ENCODE data around the gene GRAMD1A.

The GRAMD1A gene

GRCh38 chr19:35051796-35052195 lies 51.7 kb downstream of the GRAMD1A start:
- DNase-seq (ENCODE audit: low spot score), result no peak
- no peak for TF ChIP-seq CTCF (IDR thresholded peaks at IDR 0.05; ENCODE audit: borderline replicate concordance, control extremely low read depth, extremely low read depth, insufficient read depth, missing control alignments)
- in situ Hi-C loops (cut with MboI; ENCODE audit: low sequenced_read_pairs, unreplicated experiment), result no loop called here

- in situ Hi-C loops (cut with MboI; ENCODE audit: low sequenced_read_pairs, unreplicated experiment), result no loop called here
- no peak for TF ChIP-seq CTCF (IDR thresholded peaks at IDR 0.05; ENCODE audit: borderline replicate concordance, control extremely low read depth, extremely low read depth, insufficient read depth, missing control alignments)
Measured at GRCh38 chr19:35052599-35053190, 52.6 kb downstream of the GRAMD1A start.

GRCh38 chr19:35053667-35054293 lies 53.7 kb downstream of the GRAMD1A start:
- in situ Hi-C loops (cut with MboI; ENCODE audit: low sequenced_read_pairs, unreplicated experiment), result no loop called here
- TF ChIP-seq CTCF (IDR thresholded peaks at IDR 0.05; ENCODE audit: borderline replicate concordance, control extremely low read depth, extremely low read depth, insufficient read depth, missing control alignments), result no peak
- DNase-seq (ENCODE audit: low spot score), result no peak

More at GRCh38 chr19:35052599-35053190, 52.6 kb downstream of the GRAMD1A start:
- no peak for DNase-seq (ENCODE audit: low spot score)

- no peak for TF ChIP-seq CTCF (IDR thresholded peaks at IDR 0.05; ENCODE audit: borderline replicate concordance, control extremely low read depth, extremely low read depth, insufficient read depth, missing control alignments)
- in situ Hi-C loops (cut with MboI; ENCODE audit: low sequenced_read_pairs, unreplicated experiment), result no loop called here
- DNase-seq (ENCODE audit: low spot score), result no peak
Measured at GRCh38 chr19:35054626-35055025, 54.5 kb downstream of the GRAMD1A start.

- DNase-seq (ENCODE audit: low spot score), result peak; percentile 41
- in situ Hi-C loops (cut with MboI; ENCODE audit: low sequenced_read_pairs, unreplicated experiment), result no loop called here
- peak; percentile 15 for TF ChIP-seq CTCF (IDR thresholded peaks at IDR 0.05; ENCODE audit: borderline replicate concordance, control extremely low read depth, extremely low read depth, insufficient read depth, missing control alignments)
Measured at GRCh38 chr19:35055715-35056179, 55.6 kb downstream of the GRAMD1A start.

GRCh38 chr19:35056513-35057063 lies 56.5 kb downstream of the GRAMD1A start:
- in situ Hi-C loops (cut with MboI; ENCODE audit: low sequenced_read_pairs, unreplicated experiment), result no loop called here
- no peak for TF ChIP-seq CTCF (IDR thresholded peaks at IDR 0.05; ENCODE audit: borderline replicate concordance, control extremely low read depth, extremely low read depth, insufficient read depth, missing control alignments)
- DNase-seq (ENCODE audit: low spot score), result no peak

Measured in GM13976 (cell line).